H9 (cell line): ENCODE measurements around the gene SOWAHB. TPM values are rescaled to one million over a fixed set of nuclear protein-coding genes. Genes with fewer than 3 reads are reported as not detected.

Experiments
- DNase-seq: peaks from one replicate; pipeline ENCODE4 v3.0.0-alpha.2; 2017
- H2AFZ ChIP-seq: one replicate; pipeline ENCODE4 v1.6.1; 2013; ENCODE audit warnings: mild to moderate bottlenecking, low read length, control low read depth, moderate library complexity
- H2AK5ac ChIP-seq: 2 replicates; pipeline ENCODE4 v1.6.1; 2013; ENCODE audit warnings: low read length, control low read depth, mixed read lengths; ENCODE audit not compliant: insufficient read length
- H2BK120ac ChIP-seq: one replicate; pipeline ENCODE4 v1.6.1; 2013; ENCODE audit warnings: low read depth, mild to moderate bottlenecking, low read length, control low read depth, inconsistent platforms; ENCODE audit not compliant: poor library complexity, severe bottlenecking
- H2BK12ac ChIP-seq: 2 replicates; pipeline ENCODE4 v1.6.1; 2013; ENCODE audit warnings: low read length, control low read depth, mixed read lengths, low read depth; ENCODE audit not compliant: insufficient read length
- H2BK15ac ChIP-seq: 2 replicates; pipeline ENCODE4 v1.6.1; 2013; ENCODE audit warnings: low read depth, low read length, control low read depth
- H2BK20ac ChIP-seq: one replicate; pipeline ENCODE4 v1.6.1; 2013; ENCODE audit warnings: low read depth, mild to moderate bottlenecking, low read length, control low read depth, inconsistent platforms; ENCODE audit not compliant: poor library complexity, severe bottlenecking
- H2BK5ac ChIP-seq: 2 replicates; pipeline ENCODE4 v1.6.1; 2013; ENCODE audit warnings: low read length, control low read depth, mixed read lengths; ENCODE audit not compliant: insufficient read length
- H3K14ac ChIP-seq: 2 replicates; pipeline ENCODE4 v1.6.1; 2013; ENCODE audit warnings: low read length, control low read depth; ENCODE audit not compliant: insufficient read depth
- H3K18ac ChIP-seq: 2 replicates; pipeline ENCODE4 v1.6.1; 2013; ENCODE audit warnings: low read depth, mild to moderate bottlenecking, mixed read lengths, low read length, control low read depth; ENCODE audit not compliant: insufficient read length
- H3K23ac ChIP-seq: 2 replicates; pipeline ENCODE4 v1.6.1; 2013; ENCODE audit warnings: low read length, control low read depth, mixed read lengths, low read depth; ENCODE audit not compliant: insufficient read length
- H3K23me2 ChIP-seq: 2 replicates; pipeline ENCODE4 v1.6.1; 2013; ENCODE audit warnings: low read depth, mild to moderate bottlenecking, mixed read lengths, low read length, control low read depth; ENCODE audit not compliant: insufficient read length, poor library complexity, severe bottlenecking
- H3K27ac ChIP-seq: 2 replicates; pipeline ENCODE4 v1.5.1; 2013; ENCODE audit warnings: low read length, control low read depth, mixed read lengths, low read depth; ENCODE audit not compliant: insufficient read length
- H3K27me3 ChIP-seq: 2 replicates; pipeline ENCODE4 v1.6.1; 2013; ENCODE audit warnings: low read length, control low read depth, inconsistent platforms; ENCODE audit not compliant: insufficient read depth
- H3K4ac ChIP-seq: 2 replicates; pipeline ENCODE4 v1.6.1; 2013; ENCODE audit warnings: low read depth, mild to moderate bottlenecking, control low read depth, inconsistent platforms, low read length, moderate library complexity
- H3K4me1 ChIP-seq: 2 replicates; pipeline ENCODE4 v1.6.1; 2013; ENCODE audit warnings: low read length, control low read depth, inconsistent platforms; ENCODE audit not compliant: insufficient read depth
- H3K4me2 ChIP-seq: 2 replicates; pipeline ENCODE4 v1.6.1; 2013; ENCODE audit warnings: low read length, control low read depth, mixed read lengths; ENCODE audit not compliant: insufficient read length, insufficient read depth
- H3K56ac ChIP-seq: 2 replicates; pipeline ENCODE4 v1.6.1; 2013; ENCODE audit warnings: low read depth, mild to moderate bottlenecking, mixed read lengths, low read length, control low read depth; ENCODE audit not compliant: insufficient read length
- H3K79me1 ChIP-seq: 2 replicates; pipeline ENCODE4 v1.6.1; 2013; ENCODE audit warnings: low read depth, mild to moderate bottlenecking, moderate library complexity, low read length, control low read depth, inconsistent platforms; ENCODE audit not compliant: insufficient read depth, poor library complexity, severe bottlenecking
- H3K79me2 ChIP-seq: 2 replicates; pipeline ENCODE4 v1.6.1; 2013; ENCODE audit warnings: low read length, control low read depth, inconsistent platforms; ENCODE audit not compliant: insufficient read depth
- H3K9ac ChIP-seq: 2 replicates; pipeline ENCODE4 v1.6.1; 2013; ENCODE audit warnings: low read length, control low read depth, mixed read lengths; ENCODE audit not compliant: insufficient read length; ENCODE audit errors: extremely low read depth
- H3K9me3 ChIP-seq: one replicate; pipeline ENCODE4 v1.6.1; 2013; ENCODE audit warnings: low read depth, low read length, inconsistent platforms; ENCODE audit not compliant: control insufficient read depth
- H3T11ph ChIP-seq: one replicate; pipeline ENCODE4 v1.6.1; 2013; ENCODE audit warnings: mild to moderate bottlenecking, low read length, control low read depth, inconsistent platforms
- H4K20me1 ChIP-seq: one replicate; pipeline ENCODE4 v1.6.1; 2013; ENCODE audit not compliant: control insufficient read depth, insufficient read length, insufficient read depth
- H4K5ac ChIP-seq: 2 replicates; pipeline ENCODE4 v1.6.1; 2013; ENCODE audit warnings: low read depth, mild to moderate bottlenecking, mixed read lengths, low read length, control low read depth; ENCODE audit not compliant: insufficient read length
- H4K8ac ChIP-seq: replicated peaks from 2 replicates; pipeline ENCODE4 v1.6.1; 2013; ENCODE audit warnings: low read length, control low read depth, mixed read lengths, low read depth; ENCODE audit not compliant: insufficient read length
- H4K91ac ChIP-seq: 2 replicates; pipeline ENCODE4 v1.6.1; 2013; ENCODE audit warnings: low read depth, mild to moderate bottlenecking, moderate library complexity, mixed read lengths, low read length, control low read depth; ENCODE audit not compliant: insufficient read length
- H3K27ac Mint-ChIP-seq, 3 experiments: 2 replicates in 2 of 3; 3 replicates in 1 of 3; pipeline ENCODE4 v1.8.0; 2020 to 2021; ENCODE audit warnings: mixed read lengths in 3 of 3, mild to moderate bottlenecking in 1 of 3, moderate library complexity in 1 of 3
- H3K27me3 Mint-ChIP-seq: 2 replicates; pipeline ENCODE4 v1.8.0; 2021; ENCODE audit warnings: low read depth, mild to moderate bottlenecking, moderate library complexity, mixed read lengths
- H3K36me3 Mint-ChIP-seq, 3 experiments: 2 replicates in 2 of 3; 3 replicates in 1 of 3; pipeline ENCODE4 v1.8.0; 2020 to 2021; ENCODE audit warnings: low read depth in 3 of 3, mixed read lengths in 3 of 3; ENCODE audit not compliant: insufficient read depth in 1 of 3
- H3K4me1 Mint-ChIP-seq, 2 experiments: 2 replicates each; pipeline ENCODE4 v1.8.0; 2020; ENCODE audit warnings: mixed read lengths in 2 of 2
- H3K4me3 Mint-ChIP-seq, 2 experiments: 2 replicates in 1 of 2; 3 replicates in 1 of 2; pipeline ENCODE4 v1.8.0; 2020 to 2021; ENCODE audit warnings: mild to moderate bottlenecking in 2 of 2, mixed read lengths in 2 of 2, moderate library complexity in 1 of 2
- H3K9me3 Mint-ChIP-seq, 2 experiments: 2 replicates in 1 of 2; 3 replicates in 1 of 2; pipeline ENCODE4 v1.8.0; 2020; ENCODE audit warnings: mild to moderate bottlenecking in 2 of 2, mixed read lengths in 2 of 2, moderate library complexity in 1 of 2
- WGBS: extraction: QIAGEN DNeasy Blood & Tissue Kit; methylation state at CpG from one replicate; pipeline ENCODE4 v1.1.7; 2013; ENCODE audit warnings: missing lambda C conversion rate, low lambda C conversion rate, mixed read lengths; ENCODE audit not compliant: insufficient read length; ENCODE audit errors: extremely low coverage; 5-methylcytosine and 5-hydroxymethylcytosine counted together
- total RNA-seq: library from RNA; stranded (reverse); gene quantifications from 2 replicates; pipeline ENCODE4 v1.2.1, GENCODE V29; 2021
- TF ChIP-seq, protein P1 (sequence below): fragments of 200-600 bp; sonication (generic); conservative IDR thresholded peaks from 3 replicates; pipeline ENCODE4 v1.8.0; 2021; ENCODE audit warnings: antibody characterized with exemption, mild to moderate bottlenecking

The SOWAHB gene
- total RNA-seq, 1 experiment from 2014 or later: 0.26 TPM

DNA sequence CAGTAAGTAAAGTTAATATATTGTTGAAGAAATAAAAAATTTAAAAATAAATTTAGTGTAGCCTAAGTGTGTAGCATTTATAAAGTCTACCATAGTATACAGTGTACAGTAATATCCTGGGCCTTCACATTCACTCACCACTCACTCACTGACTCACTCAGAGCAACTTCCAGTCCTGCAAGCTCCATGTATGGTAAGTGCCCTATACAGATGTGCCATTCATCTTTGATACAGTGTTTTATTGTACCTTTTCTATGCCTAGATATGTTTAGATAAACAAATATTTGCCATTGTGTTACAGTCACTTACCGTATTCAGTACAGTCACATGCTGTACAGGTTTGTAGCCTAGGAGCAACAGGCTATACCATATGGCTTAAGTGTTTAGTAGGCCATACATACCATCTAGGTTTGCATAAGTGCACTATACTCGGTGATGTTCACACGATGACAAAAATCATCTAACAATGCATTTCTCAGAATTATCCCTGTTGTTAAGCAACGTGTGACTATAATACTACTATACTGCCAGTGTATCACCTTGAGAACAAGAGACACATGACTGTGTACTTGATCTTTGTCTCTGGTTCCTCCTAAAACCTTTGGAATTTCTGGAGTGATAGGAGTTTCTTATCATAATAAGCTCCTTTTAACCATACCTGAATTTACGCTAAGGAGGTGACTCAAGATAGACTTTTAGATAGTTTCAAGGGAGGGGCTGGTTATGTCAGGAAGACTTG lies 25.8 kb upstream of the SOWAHB start:
- Histone ChIP-seq H2AK5ac (no peak overlapping the region), H3K23me2 (no peaks in the 10 kb centered on the region), H2BK20ac (no peak overlapping the region), H3K23ac (no peak overlapping the region), H3K4me2 (no peak overlapping the region), H4K8ac (no peak overlapping the region), H2BK15ac (no peak overlapping the region), H3K4me1 (no peaks in the 10 kb centered on the region), H2BK120ac (no peak overlapping the region), H3K79me2 (no peaks in the 10 kb centered on the region), H3K18ac (no peak overlapping the region), H3K9me3 (no peaks in the 10 kb centered on the region), H3K56ac (no peak overlapping the region), H3K4ac (no peak overlapping the region), H4K5ac (no peak overlapping the region), H3K9ac (no peak overlapping the region), H3T11ph (no peak overlapping the region), H2BK12ac (no peak overlapping the region), H2AFZ (no peak overlapping the region), H2BK5ac (no peak overlapping the region), H3K14ac (no peak overlapping the region), H3K27ac (no peak overlapping the region), H3K27me3 (no peaks in the 10 kb centered on the region), H4K20me1 (no peaks in the 10 kb centered on the region), H3K79me1 (no peaks in the 10 kb centered on the region), H4K91ac (no peak overlapping the region)
- WGBS: no CpG with 5 or more reads among the region's 5 CpGs
- peaks cover 3 to 5% of the 10 kb centered on the region in 2 experiments; a peak in 2 of 4 replicates for H3K4me1 Mint-ChIP-seq
- H3K27ac Mint-ChIP-seq: no peak overlapping the region; a peak in 1 of 7 replicates
- TF ChIP-seq, protein P1, sequence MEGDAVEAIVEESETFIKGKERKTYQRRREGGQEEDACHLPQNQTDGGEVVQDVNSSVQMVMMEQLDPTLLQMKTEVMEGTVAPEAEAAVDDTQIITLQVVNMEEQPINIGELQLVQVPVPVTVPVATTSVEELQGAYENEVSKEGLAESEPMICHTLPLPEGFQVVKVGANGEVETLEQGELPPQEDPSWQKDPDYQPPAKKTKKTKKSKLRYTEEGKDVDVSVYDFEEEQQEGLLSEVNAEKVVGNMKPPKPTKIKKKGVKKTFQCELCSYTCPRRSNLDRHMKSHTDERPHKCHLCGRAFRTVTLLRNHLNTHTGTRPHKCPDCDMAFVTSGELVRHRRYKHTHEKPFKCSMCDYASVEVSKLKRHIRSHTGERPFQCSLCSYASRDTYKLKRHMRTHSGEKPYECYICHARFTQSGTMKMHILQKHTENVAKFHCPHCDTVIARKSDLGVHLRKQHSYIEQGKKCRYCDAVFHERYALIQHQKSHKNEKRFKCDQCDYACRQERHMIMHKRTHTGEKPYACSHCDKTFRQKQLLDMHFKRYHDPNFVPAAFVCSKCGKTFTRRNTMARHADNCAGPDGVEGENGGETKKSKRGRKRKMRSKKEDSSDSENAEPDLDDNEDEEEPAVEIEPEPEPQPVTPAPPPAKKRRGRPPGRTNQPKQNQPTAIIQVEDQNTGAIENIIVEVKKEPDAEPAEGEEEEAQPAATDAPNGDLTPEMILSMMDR: no peak
- peaks cover 6 to 9% of the 10 kb centered on the region in 2 experiments; a peak in 4 of 5 replicates for H3K9me3 Mint-ChIP-seq
- peaks cover 0 to 2% (median 0%) of the 10 kb centered on the region in 3 experiments; a peak in 1 of 7 replicates for H3K36me3 Mint-ChIP-seq
- no peak overlapping the region for H3K4me3 Mint-ChIP-seq
- H3K27me3 Mint-ChIP-seq: peaks cover 26% of the 10 kb centered on the region
- no peak for DNase-seq
